ENCODE results near the gene TMPRSS9. TPM values are rescaled to one million over a fixed set of nuclear protein-coding genes. Genes with fewer than 3 reads are reported as not detected.
"Not testable (repeated sequence)": the region's sequence is repeated elsewhere in the genome, so short reads cannot be mapped to it uniquely, and the experiment has no call there.

The TMPRSS9 gene
- total RNA-seq, 1 donor from 2014 or later = 0.31 TPM

DNA sequence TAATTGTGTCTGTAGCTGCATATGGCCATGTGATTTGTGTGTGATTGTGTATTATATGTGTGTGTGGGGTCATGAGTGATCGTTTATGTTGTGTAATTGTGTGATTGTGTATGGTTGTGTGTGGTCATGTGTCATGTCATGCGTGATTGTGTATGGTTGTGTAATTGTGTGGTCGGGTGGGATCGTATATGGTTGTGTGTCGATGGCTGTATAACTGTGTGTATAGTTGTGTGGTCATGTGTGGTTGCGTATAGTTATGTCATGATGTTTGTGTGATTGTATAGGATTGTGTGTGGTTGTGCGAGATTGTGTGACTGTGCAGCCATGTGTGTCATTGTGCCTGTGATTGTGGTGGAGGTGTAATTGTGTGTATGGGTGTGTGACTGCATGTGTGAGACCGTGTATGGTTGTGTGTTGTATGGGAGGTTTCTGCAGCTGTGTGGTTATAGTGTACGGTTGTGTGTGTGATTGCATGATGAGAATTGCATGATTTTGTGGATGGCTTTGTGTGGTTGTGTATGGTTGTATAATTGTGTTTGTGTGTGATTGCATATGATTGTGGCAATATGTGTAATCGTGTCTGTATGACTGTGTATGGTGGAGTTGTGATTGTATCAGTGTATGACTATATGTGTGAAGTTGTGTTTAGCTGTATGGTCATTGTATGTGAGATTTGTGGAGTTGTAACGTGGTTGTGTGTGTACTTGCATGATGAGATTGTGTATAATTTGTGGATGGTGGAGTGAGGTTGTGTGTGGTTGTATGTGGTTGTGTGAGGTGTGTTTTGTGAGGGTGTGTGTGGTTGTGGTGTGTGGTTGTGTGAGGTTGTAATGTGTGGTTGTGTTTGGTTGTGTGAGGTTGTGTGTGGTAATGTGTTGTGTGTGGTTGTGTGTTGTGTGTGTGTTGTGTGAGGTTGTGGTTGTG, 2.2 kb downstream of the TMPRSS9 start:
- DNase-seq = no peak

DNA sequence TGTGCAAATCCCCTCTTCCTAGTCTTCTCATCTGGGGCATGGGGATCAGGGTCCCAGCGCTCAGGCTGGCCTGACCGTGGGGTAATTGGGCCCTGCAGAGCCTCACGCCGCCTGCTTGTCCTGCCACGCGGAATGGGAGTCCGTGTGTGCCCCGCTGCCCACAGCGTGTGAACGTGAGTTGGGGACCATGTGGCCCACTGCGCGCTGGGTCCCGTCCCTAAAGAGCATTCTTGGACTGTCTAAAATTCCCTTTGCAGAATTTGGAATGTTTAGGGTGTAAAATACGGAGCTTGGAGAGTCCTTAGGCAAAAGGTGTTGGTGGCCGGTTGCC, 2.9 kb downstream of the TMPRSS9 start:
- no peak for DNase-seq

DNA sequence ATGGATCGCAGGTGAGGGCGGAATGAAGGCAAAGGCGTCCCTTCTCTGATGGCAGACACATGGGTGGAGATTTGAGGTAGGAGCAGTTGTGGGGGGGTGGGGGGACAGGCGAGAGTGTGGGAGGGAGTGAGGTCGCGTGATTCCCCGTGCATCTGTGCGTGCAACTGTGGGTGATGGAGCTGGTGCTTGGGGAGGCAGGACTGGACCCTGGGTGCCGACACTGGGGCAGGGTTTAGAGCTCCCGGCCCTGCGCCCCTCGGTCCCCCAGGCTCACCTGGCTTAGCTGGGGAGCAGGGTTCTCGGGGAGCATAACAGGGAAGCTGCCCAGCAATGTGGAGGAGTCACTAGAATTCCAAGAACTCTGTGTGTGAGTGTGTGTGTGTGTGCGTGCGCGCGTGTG, 3.4 kb downstream of the TMPRSS9 start:
- no peak for DNase-seq

- DNase-seq = peak; percentile 22
Measured at GRCh38 chr19:2365201-2365970, 5.3 kb downstream of the TMPRSS9 start.

DNA sequence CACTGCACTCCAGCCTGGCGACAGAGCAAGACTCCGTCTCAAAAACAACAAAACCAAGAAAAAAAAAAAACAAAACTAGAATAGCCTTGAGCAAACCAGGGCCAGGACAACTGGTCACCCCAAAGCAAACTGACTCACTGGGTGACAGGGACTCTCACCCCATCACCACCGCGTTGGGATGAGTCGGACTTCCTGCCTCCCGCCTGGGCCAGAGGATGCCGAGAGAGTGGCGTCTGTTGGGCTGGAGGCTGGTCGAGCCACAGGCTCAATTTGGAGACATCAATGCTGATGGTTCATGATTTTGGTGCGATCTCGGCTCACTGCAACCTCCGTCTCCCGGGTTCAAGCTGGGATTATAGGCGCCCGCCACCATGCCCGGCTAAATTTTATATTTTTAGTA, 11.6 kb downstream of the TMPRSS9 start:
- DNase-seq = no peak

- DNase-seq = no peak
Measured at GRCh38 chr19:2372076-2372612, 12.1 kb downstream of the TMPRSS9 start.

DNA sequence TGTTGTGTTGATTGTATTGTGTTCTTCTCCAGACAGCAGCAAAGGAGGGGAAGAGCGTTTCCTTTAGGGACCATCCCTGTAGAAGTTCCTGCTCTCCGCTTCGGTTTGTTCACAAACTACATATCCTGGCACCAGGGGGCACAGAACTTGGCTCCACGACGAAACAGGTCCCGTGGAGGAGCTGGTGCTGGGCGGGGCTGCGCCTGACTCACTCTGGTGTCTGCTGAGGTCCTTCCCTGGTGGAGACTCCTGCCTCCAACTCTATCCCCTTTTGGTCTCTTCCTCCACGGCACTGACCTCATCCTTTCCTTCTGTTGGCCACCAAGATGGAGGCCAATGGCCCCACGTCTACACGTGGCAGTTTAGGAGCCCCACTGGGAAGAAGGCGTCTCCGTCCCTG, 14.7 kb downstream of the TMPRSS9 start:
- no peak for DNase-seq

DNA sequence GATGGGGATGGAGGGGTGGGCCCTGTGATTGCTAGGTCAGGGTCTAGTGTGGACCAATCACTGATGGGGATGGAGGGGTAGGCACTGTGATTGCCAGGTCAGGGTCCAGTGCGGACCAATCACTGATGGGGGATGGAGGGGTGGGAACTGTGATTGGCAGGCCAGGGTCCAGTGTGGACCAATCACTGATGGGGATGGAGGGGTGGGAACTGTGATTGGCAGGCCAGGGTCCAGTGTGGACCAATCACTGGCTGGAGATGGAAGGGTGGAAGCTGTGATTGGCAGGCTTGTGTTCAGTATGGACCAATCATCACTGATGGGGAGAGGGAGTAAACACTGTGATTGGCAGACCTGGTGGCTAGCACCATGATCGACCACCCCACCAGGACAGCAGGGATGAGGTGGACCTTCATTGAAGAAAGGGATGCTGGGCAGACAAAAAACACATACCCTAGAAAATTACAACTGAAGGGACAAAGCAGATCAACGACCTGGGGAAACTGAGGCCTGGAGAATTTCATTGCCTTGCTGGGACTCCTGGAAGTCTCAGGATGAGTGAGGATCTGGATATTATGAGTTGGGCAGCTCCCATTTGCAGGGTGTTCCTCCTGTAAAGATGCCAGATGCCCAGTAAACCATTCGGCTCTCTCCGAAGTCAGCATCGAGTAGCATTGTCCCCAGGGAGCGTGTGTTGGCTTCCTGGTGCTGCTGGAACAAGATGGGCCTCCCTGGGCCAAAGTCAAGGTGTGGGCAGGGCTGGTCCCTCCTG, 15.5 kb downstream of the TMPRSS9 start:
- no peak for DNase-seq

GRCh38 chr19:2376784-2377519, 16.9 kb downstream of the TMPRSS9 start:
- DNase-seq = no peak

DNA sequence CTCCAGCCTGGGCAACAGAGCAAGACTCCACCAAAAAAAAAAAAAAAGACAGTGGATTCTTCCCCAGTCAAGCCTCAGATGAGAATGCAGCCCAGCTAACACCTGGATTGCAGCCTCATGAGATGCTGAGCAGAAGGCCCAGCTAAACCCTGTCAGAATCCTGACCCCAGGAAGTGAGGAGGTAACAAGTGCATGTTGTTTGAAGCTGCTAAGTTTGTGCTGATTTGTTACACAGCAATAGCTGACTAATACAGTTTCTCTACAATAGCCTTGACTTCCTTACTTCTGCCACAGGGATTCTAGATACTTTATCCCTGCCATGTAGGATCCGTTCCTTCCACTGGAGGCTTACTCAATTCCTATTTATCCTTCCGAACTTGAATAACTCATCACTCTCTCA, 20.5 kb downstream of the TMPRSS9 start:
- no peak for DNase-seq

GRCh38 chr19:2381148-2381820, 21.2 kb downstream of the TMPRSS9 start:
- peak; percentile 57 for DNase-seq

DNA sequence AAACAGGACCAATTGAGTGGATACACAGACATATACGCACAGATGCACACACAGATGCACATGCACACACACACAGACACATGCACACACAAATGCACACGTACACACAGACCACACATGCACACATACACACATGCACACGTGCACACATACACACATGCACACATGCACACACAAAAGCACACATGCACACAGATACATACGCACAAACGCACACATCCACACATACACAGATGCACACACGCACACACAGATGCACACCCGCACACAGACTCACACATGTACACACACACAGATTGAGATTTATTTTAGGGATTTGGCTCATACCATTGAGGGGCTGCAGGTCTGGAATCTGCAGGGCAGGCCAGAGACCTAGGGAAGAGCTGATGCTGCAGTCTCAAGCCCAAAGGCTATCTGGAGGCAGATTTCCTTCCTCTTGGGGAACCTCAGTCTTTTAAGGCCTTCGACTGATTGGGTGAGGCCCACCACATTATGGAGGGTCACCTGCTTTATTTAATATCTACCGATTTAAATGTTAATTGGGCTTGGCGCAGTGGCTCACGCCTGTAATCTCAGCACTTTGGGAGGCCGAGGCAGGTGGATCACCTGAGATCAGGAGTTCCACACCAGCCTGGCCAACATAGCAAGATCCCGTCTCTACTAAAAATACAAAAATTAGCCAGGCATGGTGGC, 22.6 kb downstream of the TMPRSS9 start:
- no peak for DNase-seq

GRCh38 chr19:2385053-2385721, 25.1 kb downstream of the TMPRSS9 start:
- peak; percentile 30 for DNase-seq

DNA sequence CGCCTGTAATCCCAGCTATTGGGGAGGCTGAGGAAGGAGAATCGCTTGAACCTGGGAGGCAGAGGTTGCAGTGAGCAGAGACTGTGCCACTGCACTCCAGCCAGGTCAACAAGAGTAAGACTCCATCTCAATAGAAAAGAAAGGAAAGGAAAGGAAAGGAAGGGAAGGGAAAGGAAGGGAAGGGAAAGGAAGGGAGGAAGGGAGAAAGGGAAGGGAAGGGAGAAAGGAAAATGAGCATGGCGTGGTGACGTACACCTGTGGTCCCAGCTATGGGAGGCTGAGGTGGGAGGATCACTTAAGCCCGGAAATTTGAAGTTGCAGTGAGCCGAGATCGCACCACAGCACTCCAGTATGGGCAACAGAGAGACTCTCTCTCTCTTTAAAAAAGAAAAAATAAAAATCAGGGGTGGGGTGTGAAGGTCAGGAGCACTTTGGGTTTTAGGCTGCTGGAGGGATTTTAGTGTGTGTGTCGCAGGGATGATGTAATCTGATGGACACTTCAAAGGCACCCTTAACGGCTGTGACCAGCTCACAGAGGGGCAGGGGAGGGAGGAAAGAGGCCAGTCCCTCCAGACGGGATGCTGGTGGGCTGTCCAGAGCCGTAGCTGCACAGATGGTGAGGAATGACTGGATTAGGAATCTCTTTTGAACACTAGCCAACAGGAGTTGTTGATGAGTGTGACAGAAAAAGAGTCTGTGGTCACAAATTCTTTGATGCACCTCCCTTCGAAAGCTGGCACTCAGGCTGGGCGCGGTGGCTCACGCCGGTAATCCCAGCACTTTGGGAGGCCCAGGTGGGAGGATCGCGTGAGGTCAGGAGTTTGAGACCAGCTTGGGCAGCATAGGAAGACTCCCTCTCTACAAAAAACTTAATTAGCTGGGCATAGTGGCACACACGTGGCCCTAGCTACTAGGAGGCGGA, 27.6 kb downstream of the TMPRSS9 start:
- DNase-seq = no peak

- DNase-seq = no peak
Measured at GRCh38 chr19:2389594-2389993, 29.5 kb downstream of the TMPRSS9 start.

DNA sequence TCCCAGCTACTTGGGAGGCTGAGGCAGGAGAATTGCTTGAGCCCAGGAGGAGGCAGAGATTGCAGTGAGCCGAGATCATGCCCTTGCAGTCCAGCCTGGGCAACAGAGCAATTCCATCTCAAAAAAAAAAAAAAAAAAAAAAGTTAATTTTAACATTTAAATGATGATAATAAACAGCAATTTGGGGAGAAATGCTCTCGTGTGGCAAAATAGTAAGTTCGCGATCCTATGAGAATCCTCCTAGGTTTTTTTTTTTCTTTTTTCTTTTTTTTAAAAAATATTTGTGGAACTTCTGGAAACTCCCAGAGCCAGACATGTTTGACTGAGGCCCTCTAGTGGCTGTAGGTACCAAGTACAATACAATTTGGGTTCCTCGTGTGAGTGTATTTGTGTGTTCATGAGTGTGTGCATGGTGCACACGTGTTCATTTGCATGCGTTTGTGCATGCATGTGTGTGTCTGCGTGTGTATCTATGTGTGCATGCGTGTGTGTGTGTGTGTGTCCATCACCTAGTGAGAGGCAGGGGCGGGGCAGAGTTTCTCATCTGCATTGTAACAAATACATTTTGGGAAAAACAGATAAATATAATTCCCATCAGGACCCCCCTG, 31.2 kb downstream of the TMPRSS9 start:
- peak; percentile 77 for DNase-seq

GRCh38 chr19:2392366-2392765, 32.3 kb downstream of the TMPRSS9 start:
- no peak for DNase-seq

- DNase-seq = not testable (repeated sequence)
Measured at GRCh38 chr19:2392899-2393298, 32.8 kb downstream of the TMPRSS9 start.

Data from tongue (tissue), 2 donors.